GM23248 (cell line): ENCODE measurements around the gene C19orf25. TPM values are rescaled to one million over a fixed set of nuclear protein-coding genes. Genes with fewer than 3 reads are reported as not detected.

Experiments used
- DNase-seq: peaks from one replicate; pipeline ENCODE4 v3.0.0-alpha.2; 2015
- H2AFZ ChIP-seq: fragments of 200-600 bp; sonication (generic); 2 replicates; pipeline ENCODE4 v1.6.1; 2016; ENCODE audit warnings: antibody characterized with exemption
- H3F3A ChIP-seq: fragments of 200-600 bp; sonication (generic); 2 replicates; pipeline ENCODE4 v1.6.1; 2016; ENCODE audit warnings: mild to moderate bottlenecking, antibody characterized with exemption, mixed run types; ENCODE audit not compliant: insufficient read depth
- H3K27ac ChIP-seq: fragments of 200-600 bp; sonication (generic); 2 replicates; pipeline ENCODE4 v1.5.1; 2016; ENCODE audit warnings: mild to moderate bottlenecking
- H3K27me3 ChIP-seq: fragments of 200-600 bp; sonication (generic); replicated peaks from 2 replicates; pipeline ENCODE4 v1.6.1; 2016; ENCODE audit warnings: mild to moderate bottlenecking; ENCODE audit not compliant: insufficient read depth
- H3K36me3 ChIP-seq: fragments of 200-600 bp; sonication (generic); 2 replicates; pipeline ENCODE4 v1.6.1; 2016; ENCODE audit warnings: low read depth, mild to moderate bottlenecking
- H3K4me1 ChIP-seq: fragments of 200-600 bp; sonication (generic); 2 replicates; pipeline ENCODE4 v1.6.1; 2016; ENCODE audit warnings: mild to moderate bottlenecking; ENCODE audit not compliant: insufficient read depth
- H3K4me2 ChIP-seq: fragments of 200-600 bp; sonication (generic); one replicate; pipeline ENCODE4 v1.6.1; 2016; ENCODE audit warnings: mild to moderate bottlenecking; ENCODE audit not compliant: unreplicated experiment
- H3K4me3 ChIP-seq: fragments of 200-600 bp; sonication (generic); 2 replicates; pipeline ENCODE4 v1.5.1; 2016; ENCODE audit warnings: mild to moderate bottlenecking
- H3K79me2 ChIP-seq: fragments of 200-600 bp; sonication (generic); 2 replicates; pipeline ENCODE4 v1.6.1; 2016; ENCODE audit warnings: mild to moderate bottlenecking; ENCODE audit not compliant: insufficient read depth
- H3K9ac ChIP-seq: fragments of 200-600 bp; sonication (generic); 2 replicates; pipeline ENCODE4 v1.6.1; 2016; ENCODE audit warnings: mild to moderate bottlenecking
- H3K9me2 ChIP-seq: fragments of 200-600 bp; sonication (generic); 2 replicates; pipeline ENCODE4 v1.6.1; 2016; ENCODE audit warnings: mixed run types, mild to moderate bottlenecking, moderate library complexity; ENCODE audit not compliant: insufficient read depth
- H3K9me3 ChIP-seq: fragments of 200-600 bp; sonication (generic); one replicate; pipeline ENCODE4 v1.6.1; 2017; ENCODE audit warnings: low read depth
- H4K20me1 ChIP-seq: fragments of 200-600 bp; sonication (generic); 2 replicates; pipeline ENCODE4 v1.6.0; 2016; ENCODE audit not compliant: insufficient read depth
- EZH2 ChIP-seq: fragments of 200-600 bp; sonication (generic); IDR thresholded peaks from 2 replicates; pipeline ENCODE4 v1.6.1; 2018; ENCODE audit warnings: antibody characterized with exemption, mild to moderate bottlenecking; ENCODE audit not compliant: insufficient read depth, poor library complexity, severe bottlenecking
- EZH2phosphoT487 ChIP-seq: fragments of 200-600 bp; sonication (generic); IDR thresholded peaks from 2 replicates; pipeline ENCODE4 v1.6.1; 2018; ENCODE audit warnings: antibody characterized with exemption, moderate library complexity, mild to moderate bottlenecking, low read depth; ENCODE audit not compliant: insufficient read depth
- WGBS, 2 experiments: methylation state at CpG; one replicate each; pipeline ENCODE4 v1.1.6; 2015 to 2017; ENCODE audit warnings: low lambda C conversion rate in 2 of 2, low coverage in 1 of 2; ENCODE audit errors: missing lambda C conversion rate in 2 of 2; 5-methylcytosine and 5-hydroxymethylcytosine counted together
- in situ Hi-C: fragments of 300-500 bp; cut with MboI; formaldehyde crosslinking; loops from 2 replicates; pipeline ENCODE4 v1.15.0; 2020
- polyA plus RNA-seq: library from polyadenylated mRNA; unstranded; fragments of >200 nt; fragmentation: Nextera tagmentation; extraction: Ambion mirVana; gene quantifications from 2 replicates; pipeline ENCODE4 v1.2.1, GENCODE V29; 2016
- total RNA-seq: library from RNA; depleted of rRNA; stranded (reverse); fragments of >200 nt; shearing (Covaris generic); gene quantifications from 2 replicates; pipeline ENCODE4 v1.2.3, GENCODE V29; 2014

The C19orf25 gene
- total and polyA plus RNA-seq, 2 experiments from 2014 or later, result 34.7 to 35.9 TPM

- Histone ChIP-seq H3F3A (no peaks in the 10 kb centered on the region), H3K79me2 (peaks cover 6% of the 10 kb centered on the region), H3K27me3 (no peaks in the 10 kb centered on the region; the same call in 1 of the 2 replicates), H3K9me2 (no peaks in the 10 kb centered on the region), H2AFZ (no peak overlapping the region), H3K27ac (no peak overlapping the region), H3K4me1 (no peaks in the 10 kb centered on the region), H3K9me3 (no peaks in the 10 kb centered on the region), H3K4me2 (peak overlapping the region; percentile 89), H3K9ac (no peak overlapping the region), H3K36me3 (no peaks in the 10 kb centered on the region), H4K20me1 (no peaks in the 10 kb centered on the region), H3K4me3 (no peak overlapping the region)
- 10 to 14% methylated on average over 16 to 24 of the region's 24 CpGs for whole genome bisulfite sequencing, 2 experiments
- in situ Hi-C loops, result no loop called here
- TF ChIP-seq EZH2phosphoT487 (no peak), EZH2 (no peak)
- DNase-seq, result peak; percentile 55
Observed at GRCh38 chr19:1471515-1472160, 7.4 kb downstream of the C19orf25 start.

GRCh38 chr19:1471010-1471514, 8.0 kb downstream of the C19orf25 start:
- H2AFZ ChIP-seq, result no peak overlapping the region
- H3K9me3 ChIP-seq, result no peaks in the 10 kb centered on the region
- H3K27ac ChIP-seq, result no peak overlapping the region
- no peaks in the 10 kb centered on the region; the same call in 1 of the 2 replicates for H3K27me3 ChIP-seq
- H4K20me1 ChIP-seq, result no peaks in the 10 kb centered on the region
- DNase-seq, result peak; percentile 59
- 5 to 6% methylated on average over 28 of the region's 28 CpGs for WGBS, 2 experiments
- peak overlapping the region; percentile 61 for H3K4me3 ChIP-seq
- no peaks in the 10 kb centered on the region for H3K4me1 ChIP-seq
- TF ChIP-seq EZH2 (peak; percentile 50), EZH2phosphoT487 (no peak)
- H3K36me3 ChIP-seq, result no peaks in the 10 kb centered on the region
- peak overlapping the region; percentile 89 for H3K4me2 ChIP-seq
- in situ Hi-C loops, result no loop called here
- H3K79me2 ChIP-seq, result peaks cover under 1% of the 10 kb centered on the region
- H3K9ac ChIP-seq, result no peak overlapping the region
- H3K9me2 ChIP-seq, result no peaks in the 10 kb centered on the region
- no peaks in the 10 kb centered on the region for H3F3A ChIP-seq

- H3K27me3 ChIP-seq, result no peaks in the 10 kb centered on the region; the same call in 1 of the 2 replicates
Observed at GRCh38 chr19:1470305-1471009, 8.6 kb downstream of the C19orf25 start.

GRCh38 chr19:1470055-1470304, 9.0 kb downstream of the C19orf25 start:
- TF ChIP-seq EZH2phosphoT487 (no peak), EZH2 (no peak)
- Histone ChIP-seq H3K4me3 (peak overlapping the region; percentile 61), H3K36me3 (no peaks in the 10 kb centered on the region), H3K9me2 (no peaks in the 10 kb centered on the region), H3F3A (no peaks in the 10 kb centered on the region), H3K79me2 (no peaks in the 10 kb centered on the region), H2AFZ (no peak overlapping the region), H3K4me1 (no peaks in the 10 kb centered on the region), H3K4me2 (peak overlapping the region; percentile 89), H3K9me3 (no peaks in the 10 kb centered on the region), H4K20me1 (no peaks in the 10 kb centered on the region), H3K27ac (no peak overlapping the region), H3K9ac (peak overlapping the region; percentile 33), H3K27me3 (no peaks in the 10 kb centered on the region; the same call in 1 of the 2 replicates)
- in situ Hi-C loops, result no loop called here
- DNase-seq, result no peak
- WGBS, 2 experiments, result 2 to 16% methylated on average over 9 to 22 of the region's 22 CpGs

More at GRCh38 chr19:1470305-1471009, 8.6 kb downstream of the C19orf25 start:
- Histone ChIP-seq H3K27ac (no peak overlapping the region), H2AFZ (no peak overlapping the region), H3K4me1 (no peaks in the 10 kb centered on the region), H3K36me3 (no peaks in the 10 kb centered on the region), H4K20me1 (no peaks in the 10 kb centered on the region), H3K9me2 (no peaks in the 10 kb centered on the region), H3K4me2 (peak overlapping the region; percentile 89), H3K4me3 (peak overlapping the region; percentile 61), H3K9ac (peak overlapping the region; percentile 33), H3F3A (no peaks in the 10 kb centered on the region), H3K79me2 (no peaks in the 10 kb centered on the region; the same call in 1 of the 2 replicates), H3K9me3 (no peaks in the 10 kb centered on the region)
- in situ Hi-C loops, result no loop called here
- no peak for TF ChIP-seq EZH2phosphoT487
- TF ChIP-seq EZH2, result no peak
- DNase-seq, result peak; percentile 65
- 2% methylated on average over 25 to 58 of the region's 67 CpGs for WGBS, 2 experiments
